Keratinocyte (primary cell): ENCODE results near the gene NFKBIZ. TPM values are rescaled to one million over a fixed set of nuclear protein-coding genes. Genes with fewer than 3 reads are reported as not detected.

Source experiments
- DNase-seq: peaks from one replicate; pipeline ENCODE4 v3.0.0-alpha.2; 2011; ENCODE audit warnings: low read depth, missing footprints, low spot score
- FAIRE-seq: peaks from 2 replicates; lab custom pipeline; 2011; peaks lifted over from hg19 to GRCh38; lab: Jason Lieb, UNC
- H2AFZ ChIP-seq: 2 replicates; pipeline ENCODE4 v1.6.0; 2012; ENCODE audit warnings: low read length, control low read depth, inconsistent platforms; ENCODE audit not compliant: control insufficient read depth
- H3K27ac ChIP-seq: 2 replicates; pipeline ENCODE4 v1.5.1; 2011; ENCODE audit warnings: low read length; ENCODE audit not compliant: control insufficient read depth, insufficient read depth
- H3K27me3 ChIP-seq: 3 replicates; pipeline ENCODE4 v1.6.0; 2011; ENCODE audit warnings: low read length; ENCODE audit not compliant: control insufficient read depth, insufficient read depth; ENCODE audit errors: extremely low read depth
- H3K36me3 ChIP-seq, 2 experiments: 2 replicates in 1 of 2; 3 replicates in 1 of 2; pipeline ENCODE4 v1.5.1; 2011; ENCODE audit warnings: low read length in 2 of 2, mild to moderate bottlenecking in 1 of 2; ENCODE audit not compliant: control insufficient read depth in 2 of 2, insufficient read depth in 2 of 2; ENCODE audit errors: extremely low read depth in 1 of 2
- H3K4me1 ChIP-seq: 3 replicates; pipeline ENCODE4 v1.5.1; 2011; ENCODE audit warnings: low read length; ENCODE audit not compliant: control insufficient read depth, insufficient read depth; ENCODE audit errors: extremely low read depth
- H3K4me2 ChIP-seq: 3 replicates; pipeline ENCODE4 v1.6.0; 2011; ENCODE audit warnings: low read depth, low read length; ENCODE audit not compliant: control insufficient read depth, insufficient read depth; ENCODE audit errors: extremely low read depth
- H3K4me3 ChIP-seq, 3 experiments: fragments of 200-600 bp in 1 of 3; sonication (generic) in 1 of 3; 2 replicates in 2 of 3; 3 replicates in 1 of 3; pipeline ENCODE4 v1.5.1; 2011 to 2016; ENCODE audit warnings: low read length in 3 of 3, mild to moderate bottlenecking in 3 of 3, control low read depth in 2 of 3, inconsistent platforms in 1 of 3, low read depth in 1 of 3, mixed read lengths in 1 of 3, mixed run types in 1 of 3, moderate library complexity in 1 of 3; ENCODE audit not compliant: control insufficient read depth in 2 of 3, insufficient read depth in 2 of 3; ENCODE audit errors: extremely low read depth in 1 of 3
- H3K79me2 ChIP-seq: 2 replicates; pipeline ENCODE4 v1.6.0; 2012; ENCODE audit warnings: low read length; ENCODE audit not compliant: control insufficient read depth, insufficient read depth
- H3K9ac ChIP-seq: 3 replicates; pipeline ENCODE4 v1.6.0; 2011; ENCODE audit warnings: low read length; ENCODE audit not compliant: control insufficient read depth, insufficient read depth; ENCODE audit errors: extremely low read depth
- H3K9me1 ChIP-seq: 3 replicates; pipeline ENCODE4 v1.6.0; 2011; ENCODE audit warnings: low read length; ENCODE audit not compliant: control insufficient read depth, insufficient read depth; ENCODE audit errors: extremely low read depth
- H3K9me3 ChIP-seq: 2 replicates; pipeline ENCODE4 v1.5.1; 2012; ENCODE audit warnings: low read depth, low read length; ENCODE audit not compliant: control insufficient read depth
- H4K20me1 ChIP-seq: 3 replicates; pipeline ENCODE4 v1.6.0; 2011; ENCODE audit warnings: low read length; ENCODE audit not compliant: control insufficient read depth, insufficient read depth; ENCODE audit errors: extremely low read depth
- EZH2 ChIP-seq: IDR thresholded peaks from one replicate; pipeline ENCODE4 v1.6.1; 2012; ENCODE audit warnings: inconsistent platforms, mild to moderate bottlenecking, low read length, moderate library complexity
- dilution Hi-C: fragments of 300-500 bp; cut with MboI; formaldehyde crosslinking; loops from one replicate; pipeline ENCODE4 v1.7.0; 2020; ENCODE audit warnings: low sequenced_read_pairs; ENCODE audit not compliant: extremely low pct_ligation_motif_present
- polyA plus RNA-seq, 5 experiments: library from polyadenylated mRNA; depleted of rRNA in 3 of 5; stranded (reverse) in 3 of 5; stranded (forward) in 1 of 5; unstranded in 1 of 5; fragments of >200 nt; gene quantifications; 1 replicate in 1 of 5; 2 replicates in 3 of 5; 3 replicates in 1 of 5; pipeline versions ENCODE4 v1.2.1 to v1.2.3, GENCODE V29; 2011 to 2012; ENCODE audit warnings: missing spikeins in 2 of 5, low read depth in 1 of 5, low replicate concordance in 1 of 5
- TF ChIP-seq, protein P1 (sequence below), 3 experiments: IDR thresholded peaks in 1 of 3; conservative IDR thresholded peaks in 1 of 3; optimal IDR thresholded peaks in 1 of 3; 2 replicates in 2 of 3; 3 replicates in 1 of 3; pipeline versions ENCODE3 to v1.5.1; 2011; ENCODE audit warnings: low read length in 3 of 3, mild to moderate bottlenecking in 3 of 3, moderate library complexity in 2 of 3, control low read depth in 1 of 3, inconsistent platforms in 1 of 3; ENCODE audit not compliant: insufficient read depth in 2 of 3; ENCODE audit errors: extremely low read depth in 1 of 3

NFKBIZ gene
- polyA plus RNA-seq, 1 donor (not counting 4 experiments of a cell fraction or from before 2014, with no cell fraction given), result 88.9 TPM

DNA sequence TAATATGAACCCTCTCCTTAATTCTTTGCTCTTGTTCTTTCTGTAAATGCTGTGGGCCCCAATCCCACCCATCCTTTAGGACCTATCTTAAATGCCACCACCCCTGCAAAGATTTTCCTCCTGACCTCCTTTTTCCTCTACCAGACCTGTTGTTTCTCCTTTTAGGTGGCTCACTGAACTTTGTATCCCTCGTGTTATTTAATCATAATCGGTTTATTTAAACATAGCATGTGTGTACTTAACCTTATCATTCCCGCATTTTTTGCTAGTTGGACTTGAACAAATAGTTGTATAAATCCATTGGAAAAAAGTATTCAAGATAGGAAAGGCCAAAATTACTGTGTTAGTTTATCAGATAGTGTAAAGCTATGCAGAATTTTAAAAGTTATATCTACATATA is 988 bp upstream of the NFKBIZ start:
- Histone ChIP-seq H3K4me3 (peak overlapping the region in 2 of 3 experiments; percentile 65 to 78), H2AFZ (peak overlapping the region; percentile 70), H3K36me3 (peaks cover 12 to 16% of the 10 kb centered on the region in 2 experiments), H3K9me1 (peaks cover 2% of the 10 kb centered on the region), H3K27ac (peak overlapping the region; percentile 80), H3K79me2 (peaks cover 39% of the 10 kb centered on the region), H4K20me1 (peaks cover 5% of the 10 kb centered on the region), H3K9me3 (no peaks in the 10 kb centered on the region), H3K4me1 (peaks cover 19% of the 10 kb centered on the region), H3K9ac (peak overlapping the region; percentile 79), H3K4me2 (peak overlapping the region; percentile 87), H3K27me3 (no peaks in the 10 kb centered on the region)
- FAIRE-seq, result no peak
- DNase-seq, result no peak
- dilution Hi-C loops, result no loop called here
- TF ChIP-seq, protein P1, sequence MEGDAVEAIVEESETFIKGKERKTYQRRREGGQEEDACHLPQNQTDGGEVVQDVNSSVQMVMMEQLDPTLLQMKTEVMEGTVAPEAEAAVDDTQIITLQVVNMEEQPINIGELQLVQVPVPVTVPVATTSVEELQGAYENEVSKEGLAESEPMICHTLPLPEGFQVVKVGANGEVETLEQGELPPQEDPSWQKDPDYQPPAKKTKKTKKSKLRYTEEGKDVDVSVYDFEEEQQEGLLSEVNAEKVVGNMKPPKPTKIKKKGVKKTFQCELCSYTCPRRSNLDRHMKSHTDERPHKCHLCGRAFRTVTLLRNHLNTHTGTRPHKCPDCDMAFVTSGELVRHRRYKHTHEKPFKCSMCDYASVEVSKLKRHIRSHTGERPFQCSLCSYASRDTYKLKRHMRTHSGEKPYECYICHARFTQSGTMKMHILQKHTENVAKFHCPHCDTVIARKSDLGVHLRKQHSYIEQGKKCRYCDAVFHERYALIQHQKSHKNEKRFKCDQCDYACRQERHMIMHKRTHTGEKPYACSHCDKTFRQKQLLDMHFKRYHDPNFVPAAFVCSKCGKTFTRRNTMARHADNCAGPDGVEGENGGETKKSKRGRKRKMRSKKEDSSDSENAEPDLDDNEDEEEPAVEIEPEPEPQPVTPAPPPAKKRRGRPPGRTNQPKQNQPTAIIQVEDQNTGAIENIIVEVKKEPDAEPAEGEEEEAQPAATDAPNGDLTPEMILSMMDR (optimal IDR thresholded peaks at IDR 0.05 in 1 of 3, IDR thresholded peaks at IDR 0.05 in 1 of 3, conservative IDR thresholded peaks at IDR 0.05 in 1 of 3; ENCODE audit: extremely low read depth in 1 of 3, insufficient read depth in 2 of 3, low read length in 3 of 3), result no peak
- no peak for TF ChIP-seq EZH2

- Histone ChIP-seq H2AFZ (no peak overlapping the region), H3K36me3 (peaks cover 22 to 24% of the 10 kb centered on the region in 2 experiments), H3K79me2 (peaks cover 41% of the 10 kb centered on the region), H3K9me3 (no peaks in the 10 kb centered on the region), H3K4me3 (peak overlapping the region; percentile 73 to 81 (median 78)), H3K27me3 (no peaks in the 10 kb centered on the region), H3K9ac (peak overlapping the region; percentile 96), H3K9me1 (peaks cover 3% of the 10 kb centered on the region), H3K4me2 (peak overlapping the region; percentile 86), H3K27ac (peak overlapping the region; percentile 94), H3K4me1 (peaks cover 23% of the 10 kb centered on the region), H4K20me1 (peaks cover 7% of the 10 kb centered on the region)
- DNase-seq (no peak), FAIRE-seq (no peak)
- dilution Hi-C loops, result no loop called here
- TF ChIP-seq, protein P1 (optimal IDR thresholded peaks at IDR 0.05 in 1 of 3, IDR thresholded peaks at IDR 0.05 in 1 of 3, conservative IDR thresholded peaks at IDR 0.05 in 1 of 3; ENCODE audit: extremely low read depth in 1 of 3, insufficient read depth in 2 of 3, low read length in 3 of 3), result peak in 1 of 3 experiments; percentile 31
- TF ChIP-seq EZH2, result no peak
Observed at GRCh38 chr3:101849714-101850245, 466 bp downstream of the NFKBIZ start.
